Measurements from ENCODE around the gene EMC10.
"Not testable (repeated sequence)": the region's sequence is repeated elsewhere in the genome, so short reads cannot be mapped to it uniquely, and the experiment has no call there.

The EMC10 gene

GRCh38 chr19:50516964-50517703, 40.8 kb downstream of the EMC10 start:
- DNase-seq = peak; percentile 50

- DNase-seq = no peak
Observed at GRCh38 chr19:50517704-50518075, 41.4 kb downstream of the EMC10 start.

- DNase-seq = no peak
Observed at GRCh38 chr19:50518091-50519005, 42.0 kb downstream of the EMC10 start.

- DNase-seq = no peak
Observed at GRCh38 chr19:50519006-50519575, 42.8 kb downstream of the EMC10 start.

GRCh38 chr19:50520822-50521465, 44.6 kb downstream of the EMC10 start:
- DNase-seq = no peak

GRCh38 chr19:50522881-50523280, 46.6 kb downstream of the EMC10 start:
- no peak for DNase-seq

GRCh38 chr19:50528052-50528451, 51.7 kb downstream of the EMC10 start:
- not testable (repeated sequence) for DNase-seq

GRCh38 chr19:50531171-50531612, 54.9 kb downstream of the EMC10 start:
- DNase-seq = no peak

GRCh38 chr19:50532952-50533351, 56.6 kb downstream of the EMC10 start:
- no peak for DNase-seq

GRCh38 chr19:50534478-50534877, 58.2 kb downstream of the EMC10 start:
- no peak for DNase-seq

- no peak for DNase-seq
Observed at GRCh38 chr19:50535672-50536187, 59.4 kb downstream of the EMC10 start.

GRCh38 chr19:50536662-50537305, 60.5 kb downstream of the EMC10 start:
- DNase-seq = no peak

- no peak for DNase-seq
Observed at GRCh38 chr19:50537306-50537685, 61.0 kb downstream of the EMC10 start.

- DNase-seq = peak; percentile 86
Observed at GRCh38 chr19:50537769-50538230, 61.5 kb downstream of the EMC10 start.

Data from activated effector memory CD4-positive, alpha-beta T cell treated with anti-CD3 and anti-CD28 coated beads, Interleukin-2, amount 50 U/mL, for 16 hours (primary cell).